Parathyroid adenoma (tissue), 2 donors: ENCODE measurements around the gene QRFP.

Experiments used
- H2AFZ ChIP-seq: fragments of 300-600 bp; sonication (generic); one replicate; pipeline ENCODE4 v1.7.0; 2017; ENCODE audit warnings: antibody characterized with exemption, mild to moderate bottlenecking
- H3K27ac ChIP-seq: fragments of 300-600 bp; sonication (generic); one replicate; pipeline ENCODE4 v1.7.0; 2017
- H3K27me3 ChIP-seq: fragments of 300-600 bp; sonication (generic); one replicate; pipeline ENCODE4 v1.7.0; 2017; ENCODE audit warnings: low read length; ENCODE audit not compliant: control insufficient read depth, insufficient read depth
- H3K36me3 ChIP-seq: fragments of 300-600 bp; sonication (generic); one replicate; pipeline ENCODE4 v1.7.0; 2017; ENCODE audit warnings: low read length; ENCODE audit not compliant: control insufficient read depth, insufficient read depth
- H3K4me1 ChIP-seq: fragments of 300-600 bp; sonication (generic); one replicate; pipeline ENCODE4 v1.7.0; 2017; ENCODE audit warnings: control low read depth
- H3K4me2 ChIP-seq: fragments of 300-600 bp; sonication (generic); one replicate; pipeline ENCODE4 v1.7.0; 2017; ENCODE audit warnings: low read length
- H3K4me3 ChIP-seq: fragments of 300-600 bp; sonication (generic); one replicate; pipeline ENCODE4 v1.7.0; 2017; ENCODE audit warnings: low read depth, low read length
- H3K79me2 ChIP-seq: fragments of 300-600 bp; sonication (generic); one replicate; pipeline ENCODE4 v1.7.0; 2017; ENCODE audit warnings: control low read depth
- H3K9ac ChIP-seq: fragments of 300-600 bp; sonication (generic); one replicate; pipeline ENCODE4 v1.7.0; 2017; ENCODE audit warnings: mild to moderate bottlenecking
- H3K9me3 ChIP-seq: fragments of 300-600 bp; sonication (generic); one replicate; pipeline ENCODE4 v1.7.0; 2017; ENCODE audit warnings: low read length; ENCODE audit not compliant: control insufficient read depth
- TF ChIP-seq, protein P1 (sequence below): fragments of 300-600 bp; sonication (generic); IDR thresholded peaks from one replicate; pipeline ENCODE4 v1.7.0; 2017; ENCODE audit warnings: antibody characterized with exemption, mild to moderate bottlenecking
- donor health status: primary hyperparathyroidism.

Gene QRFP

DNA sequence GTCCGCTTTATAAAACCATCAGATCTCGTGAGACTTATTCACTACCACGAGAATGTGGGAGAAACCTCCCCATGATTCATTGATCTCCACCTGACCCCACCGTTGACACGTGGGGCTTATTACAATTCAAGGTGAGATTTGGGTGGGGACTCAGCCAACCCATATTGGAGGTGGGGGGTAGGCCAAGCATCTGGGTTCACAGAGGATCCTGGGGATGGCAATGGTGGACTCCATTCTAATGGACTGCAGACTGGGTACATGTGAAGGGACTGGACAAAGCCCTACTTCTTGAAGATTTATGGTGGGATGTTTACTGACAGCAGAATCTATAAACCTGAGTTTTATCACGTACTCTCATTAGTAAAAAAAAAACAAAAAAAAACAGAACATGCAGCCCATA, 15.1 kb downstream of the QRFP start:
- Histone ChIP-seq H3K36me3 (no peaks in the 10 kb centered on the region), H2AFZ (no peak overlapping the region), H3K4me2 (no peak overlapping the region), H3K27ac (no peak overlapping the region), H3K4me3 (no peak overlapping the region), H3K4me1 (peaks cover 33% of the 10 kb centered on the region), H3K9me3 (no peaks in the 10 kb centered on the region), H3K27me3 (no peaks in the 10 kb centered on the region), H3K9ac (no peak overlapping the region), H3K79me2 (peaks cover 8% of the 10 kb centered on the region)
- TF ChIP-seq, protein P1, sequence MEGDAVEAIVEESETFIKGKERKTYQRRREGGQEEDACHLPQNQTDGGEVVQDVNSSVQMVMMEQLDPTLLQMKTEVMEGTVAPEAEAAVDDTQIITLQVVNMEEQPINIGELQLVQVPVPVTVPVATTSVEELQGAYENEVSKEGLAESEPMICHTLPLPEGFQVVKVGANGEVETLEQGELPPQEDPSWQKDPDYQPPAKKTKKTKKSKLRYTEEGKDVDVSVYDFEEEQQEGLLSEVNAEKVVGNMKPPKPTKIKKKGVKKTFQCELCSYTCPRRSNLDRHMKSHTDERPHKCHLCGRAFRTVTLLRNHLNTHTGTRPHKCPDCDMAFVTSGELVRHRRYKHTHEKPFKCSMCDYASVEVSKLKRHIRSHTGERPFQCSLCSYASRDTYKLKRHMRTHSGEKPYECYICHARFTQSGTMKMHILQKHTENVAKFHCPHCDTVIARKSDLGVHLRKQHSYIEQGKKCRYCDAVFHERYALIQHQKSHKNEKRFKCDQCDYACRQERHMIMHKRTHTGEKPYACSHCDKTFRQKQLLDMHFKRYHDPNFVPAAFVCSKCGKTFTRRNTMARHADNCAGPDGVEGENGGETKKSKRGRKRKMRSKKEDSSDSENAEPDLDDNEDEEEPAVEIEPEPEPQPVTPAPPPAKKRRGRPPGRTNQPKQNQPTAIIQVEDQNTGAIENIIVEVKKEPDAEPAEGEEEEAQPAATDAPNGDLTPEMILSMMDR: no peak

DNA sequence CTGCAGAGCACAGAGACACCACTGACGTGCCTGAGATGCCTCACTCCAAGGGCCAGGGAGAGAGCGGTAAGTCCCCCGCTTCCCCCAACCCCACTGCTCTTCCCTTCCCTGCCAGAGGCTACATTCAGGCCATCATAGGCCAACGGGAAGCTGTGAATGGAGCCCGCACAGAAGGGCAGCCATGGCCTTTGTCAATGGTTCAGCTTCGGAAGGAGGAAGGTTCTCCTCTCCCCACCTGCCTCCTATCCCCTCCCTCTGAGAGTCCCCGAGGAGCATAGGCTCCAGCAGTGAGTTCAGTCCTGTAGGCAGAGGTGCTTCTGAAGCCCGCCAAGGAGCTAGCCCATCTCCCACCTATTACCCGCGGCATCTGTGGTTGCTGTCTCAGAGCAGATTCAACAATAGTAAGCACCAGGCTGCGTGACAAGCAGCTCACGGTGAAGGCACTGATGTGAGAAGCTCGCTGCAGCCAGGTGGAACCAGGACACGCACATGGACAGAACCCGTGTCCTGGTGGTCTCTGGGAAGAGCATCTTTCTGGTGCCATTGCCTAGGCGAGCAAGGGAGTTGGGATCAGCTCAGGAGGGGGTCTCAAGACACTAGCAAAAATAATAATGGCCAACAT, 15.9 kb downstream of the QRFP start:
- TF ChIP-seq, protein P1: no peak
- no peak overlapping the region for H3K27ac ChIP-seq
- H3K36me3 ChIP-seq: no peaks in the 10 kb centered on the region
- no peak overlapping the region for H3K4me3 ChIP-seq
- H3K4me1 ChIP-seq: peaks cover 25% of the 10 kb centered on the region
- no peak overlapping the region for H3K9ac ChIP-seq
- no peaks in the 10 kb centered on the region for H3K9me3 ChIP-seq
- no peaks in the 10 kb centered on the region for H3K27me3 ChIP-seq
- no peak overlapping the region for H3K4me2 ChIP-seq
- H2AFZ ChIP-seq: no peak overlapping the region
- peaks cover 8% of the 10 kb centered on the region for H3K79me2 ChIP-seq

DNA sequence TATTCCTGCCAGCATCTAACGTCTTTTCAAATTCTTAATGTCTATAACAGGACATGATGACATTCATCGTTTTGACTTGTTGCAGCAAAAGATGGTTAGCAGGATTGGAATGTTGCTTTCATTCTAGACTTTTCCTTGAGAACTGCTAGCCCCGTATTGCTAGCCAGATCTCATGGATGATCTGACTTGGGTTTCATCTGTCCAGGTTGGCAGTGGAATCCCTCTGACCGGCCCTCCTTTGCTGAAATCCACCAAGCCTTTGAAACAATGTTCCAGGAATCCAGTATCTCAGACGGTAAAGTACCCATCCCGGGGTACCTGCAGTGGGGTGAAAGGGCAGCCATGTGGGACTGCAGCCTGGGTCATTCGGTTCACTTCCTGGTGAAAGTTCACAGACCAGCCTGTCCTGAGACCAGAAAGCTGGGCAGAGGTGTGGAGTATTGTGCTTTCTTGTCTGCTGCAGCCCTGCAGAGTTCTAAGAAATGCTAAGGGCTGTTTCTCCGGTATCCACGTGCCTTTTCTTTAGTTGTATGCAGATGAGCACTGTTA, 16.7 kb downstream of the QRFP start:
- Histone ChIP-seq H3K4me1 (peaks cover 21% of the 10 kb centered on the region), H3K4me3 (no peak overlapping the region), H3K79me2 (peaks cover 8% of the 10 kb centered on the region), H3K4me2 (no peak overlapping the region), H3K9me3 (no peaks in the 10 kb centered on the region), H3K9ac (no peak overlapping the region), H3K27me3 (no peaks in the 10 kb centered on the region), H3K27ac (no peak overlapping the region), H3K36me3 (no peaks in the 10 kb centered on the region), H2AFZ (no peak overlapping the region)
- TF ChIP-seq, protein P1: no peak

DNA sequence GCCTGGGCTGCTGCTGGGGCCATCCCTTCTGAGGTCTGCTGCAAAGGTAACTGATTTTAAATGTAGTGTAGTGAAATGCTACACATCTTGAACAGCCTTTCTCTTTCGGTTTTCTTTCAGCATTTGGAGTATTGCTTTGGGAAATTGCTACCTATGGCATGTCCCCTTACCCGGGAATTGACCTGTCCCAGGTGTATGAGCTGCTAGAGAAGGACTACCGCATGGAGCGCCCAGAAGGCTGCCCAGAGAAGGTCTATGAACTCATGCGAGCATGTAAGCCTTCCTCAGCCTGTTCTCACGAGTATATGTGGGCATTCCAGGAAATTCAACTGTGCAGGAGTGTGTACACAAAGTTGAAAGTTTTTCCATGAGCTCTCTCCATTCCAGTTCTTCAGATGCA, 18.3 kb downstream of the QRFP start:
- H3K27ac ChIP-seq: no peak overlapping the region
- no peak overlapping the region for H3K4me2 ChIP-seq
- no peaks in the 10 kb centered on the region for H3K9me3 ChIP-seq
- no peak overlapping the region for H3K9ac ChIP-seq
- H3K36me3 ChIP-seq: no peaks in the 10 kb centered on the region
- no peaks in the 10 kb centered on the region for H3K27me3 ChIP-seq
- H3K4me3 ChIP-seq: no peak overlapping the region
- peaks cover 5% of the 10 kb centered on the region for H3K4me1 ChIP-seq
- peaks cover 8% of the 10 kb centered on the region for H3K79me2 ChIP-seq
- H2AFZ ChIP-seq: no peak overlapping the region
- TF ChIP-seq, protein P1: no peak

DNA sequence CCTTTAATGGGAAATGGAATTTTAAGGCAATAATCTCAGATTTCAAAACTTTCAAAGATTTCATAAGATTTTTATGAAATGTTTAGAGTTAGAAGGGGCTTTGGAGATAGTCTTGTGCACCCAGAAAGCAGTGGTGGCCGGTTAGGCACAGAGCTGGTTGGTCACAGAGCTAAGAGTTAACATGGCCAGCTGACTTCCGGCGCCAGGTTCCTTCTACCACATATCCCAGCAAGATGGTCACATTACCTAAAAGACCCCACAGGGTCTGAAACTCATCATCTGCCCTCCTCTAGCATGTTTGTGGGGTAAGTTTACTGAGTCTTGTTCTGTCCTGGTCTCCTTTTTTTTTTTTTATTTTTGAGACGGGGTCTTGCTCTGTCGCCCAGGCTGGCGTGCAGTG, 19.3 kb downstream of the QRFP start:
- H2AFZ ChIP-seq: no peak overlapping the region
- H3K9ac ChIP-seq: no peak overlapping the region
- no peaks in the 10 kb centered on the region for H3K36me3 ChIP-seq
- H3K27ac ChIP-seq: no peak overlapping the region
- H3K4me3 ChIP-seq: no peak overlapping the region
- peaks cover 12% of the 10 kb centered on the region for H3K79me2 ChIP-seq
- TF ChIP-seq, protein P1: no peak
- H3K4me1 ChIP-seq: peaks cover 5% of the 10 kb centered on the region
- no peaks in the 10 kb centered on the region for H3K9me3 ChIP-seq
- H3K4me2 ChIP-seq: no peak overlapping the region
- no peaks in the 10 kb centered on the region for H3K27me3 ChIP-seq
